Ishikawa (cell line): ENCODE results near the gene MEF2C.

Experiments
- CEBPB ChIP-seq: IDR thresholded peaks from 2 replicates; pipeline ENCODE4 v1.6.1; 2012
- CREB1 ChIP-seq: IDR thresholded peaks from 2 replicates; pipeline ENCODE4 v1.6.1; 2012; ENCODE audit warnings: low read depth
- EGR1 ChIP-seq: IDR thresholded peaks from 2 replicates; pipeline ENCODE4 v1.6.1; 2012
- EP300 ChIP-seq: IDR thresholded peaks from 2 replicates; pipeline ENCODE4 v1.6.1; 2012; ENCODE audit warnings: borderline replicate concordance
- FOXM1 ChIP-seq: IDR thresholded peaks from 2 replicates; pipeline ENCODE4 v1.6.1; 2012; ENCODE audit warnings: low read depth, borderline replicate concordance
- MAX ChIP-seq: IDR thresholded peaks from 2 replicates; pipeline ENCODE4 v1.6.1; 2012
- NFIC ChIP-seq: IDR thresholded peaks from 2 replicates; pipeline ENCODE4 v1.6.1; 2012
- RAD21 ChIP-seq: IDR thresholded peaks from 2 replicates; pipeline ENCODE4 v1.6.1; 2012; ENCODE audit warnings: low read depth
- REST ChIP-seq: IDR thresholded peaks from 2 replicates; pipeline ENCODE4 v1.6.1; 2012; ENCODE audit warnings: low read depth, mild to moderate bottlenecking
- TAF1 ChIP-seq: IDR thresholded peaks from 2 replicates; pipeline ENCODE4 v1.6.1; 2012; ENCODE audit warnings: low read depth, mild to moderate bottlenecking
- TCF12 ChIP-seq: IDR thresholded peaks from 2 replicates; pipeline ENCODE4 v1.6.1; 2012; ENCODE audit warnings: low read depth
- TEAD4 ChIP-seq: IDR thresholded peaks from 2 replicates; pipeline ENCODE4 v1.6.1; 2012
- USF1 ChIP-seq: IDR thresholded peaks from 2 replicates; pipeline ENCODE4 v1.6.1; 2012
- YY1 ChIP-seq: IDR thresholded peaks from 2 replicates; pipeline ENCODE4 v1.6.1; 2012; ENCODE audit warnings: low read depth
- ZBTB7A ChIP-seq: IDR thresholded peaks from 2 replicates; pipeline ENCODE4 v1.6.1; 2012; ENCODE audit warnings: low read depth

MEF2C gene

GRCh38 chr5:88778736-88779135 lies 104.2 kb downstream of the MEF2C start:
- no peak for TF ChIP-seq ZBTB7A
- no peak for TF ChIP-seq REST
- no peak for TF ChIP-seq EP300
- TF ChIP-seq USF1 = no peak
- no peak for TF ChIP-seq RAD21
- no peak for TF ChIP-seq NFIC
- TF ChIP-seq TEAD4 = no peak
- no peak for TF ChIP-seq TCF12
- TF ChIP-seq CREB1 = no peak
- no peak for TF ChIP-seq YY1
- no peak for TF ChIP-seq MAX
- no peak for TF ChIP-seq CEBPB
- TF ChIP-seq TAF1 = no peak
- TF ChIP-seq EGR1 = no peak
- TF ChIP-seq FOXM1 = no peak

GRCh38 chr5:88776692-88777091 lies 106.3 kb downstream of the MEF2C start:
- TF ChIP-seq REST (no peak), TCF12 (no peak), EP300 (no peak), FOXM1 (no peak), TEAD4 (no peak), USF1 (no peak), EGR1 (no peak), TAF1 (no peak), ZBTB7A (no peak), NFIC (no peak), CREB1 (no peak), YY1 (no peak), RAD21 (no peak), MAX (no peak), CEBPB (no peak)

- no peak for TF ChIP-seq MAX
- TF ChIP-seq EGR1 = no peak
- TF ChIP-seq RAD21 = no peak
- TF ChIP-seq EP300 = no peak
- TF ChIP-seq TCF12 = no peak
- TF ChIP-seq USF1 = no peak
- TF ChIP-seq YY1 = no peak
- TF ChIP-seq TAF1 = no peak
- no peak for TF ChIP-seq CEBPB
- no peak for TF ChIP-seq NFIC
- TF ChIP-seq FOXM1 = no peak
- no peak for TF ChIP-seq ZBTB7A
- no peak for TF ChIP-seq TEAD4
- no peak for TF ChIP-seq CREB1
- TF ChIP-seq REST = no peak
Measured at GRCh38 chr5:88772831-88773230, 110.2 kb downstream of the MEF2C start.

- TF ChIP-seq EP300 (no peak), CEBPB (no peak), NFIC (no peak), ZBTB7A (no peak), USF1 (no peak)
Measured at GRCh38 chr5:88772047-88772446, 110.9 kb downstream of the MEF2C start.
